Neural cell (in vitro differentiated cells): ENCODE results near the gene PIGP.

Experiments
- EP300 ChIP-seq: fragments of 450-650 bp; conservative IDR thresholded peaks from 2 replicates; pipeline ENCODE4 v1.6.1; 2014; ENCODE audit warnings: antibody characterized with exemption, mild to moderate bottlenecking, moderate library complexity; ENCODE audit not compliant: poor library complexity, severe bottlenecking
- EZH2 ChIP-seq: fragments of 200-600, 300-800 bp; shearing (Covaris generic), sonication (generic); IDR thresholded peaks from 2 replicates; pipeline ENCODE4 v1.6.1; 2014; ENCODE audit warnings: antibody characterized with exemption, low read length, borderline replicate concordance, mild to moderate bottlenecking; ENCODE audit not compliant: insufficient read depth, poor library complexity, severe bottlenecking
- POLR2AphosphoS5 ChIP-seq: IDR thresholded peaks from 2 replicates; pipeline ENCODE4 v1.6.1; 2012
- RAD21 ChIP-seq: fragments of 450-650 bp; conservative IDR thresholded peaks from 2 replicates; pipeline ENCODE4 v1.6.1; 2014; ENCODE audit warnings: antibody characterized with exemption, mild to moderate bottlenecking, moderate library complexity
- TAF1 ChIP-seq: IDR thresholded peaks from 2 replicates; pipeline ENCODE4 v1.6.1; 2012; ENCODE audit warnings: low read depth
- TF ChIP-seq, protein P1 (sequence below): fragments of 450-650 bp; IDR thresholded peaks from 2 replicates; pipeline ENCODE4 v1.5.1; 2014; ENCODE audit warnings: antibody characterized with exemption, mild to moderate bottlenecking, moderate library complexity; ENCODE audit not compliant: poor library complexity, severe bottlenecking

- TF ChIP-seq TAF1 (no peak), RAD21 (no peak), POLR2AphosphoS5 (no peak), EZH2 (no peak), EP300 (no peak)
- TF ChIP-seq, protein P1, sequence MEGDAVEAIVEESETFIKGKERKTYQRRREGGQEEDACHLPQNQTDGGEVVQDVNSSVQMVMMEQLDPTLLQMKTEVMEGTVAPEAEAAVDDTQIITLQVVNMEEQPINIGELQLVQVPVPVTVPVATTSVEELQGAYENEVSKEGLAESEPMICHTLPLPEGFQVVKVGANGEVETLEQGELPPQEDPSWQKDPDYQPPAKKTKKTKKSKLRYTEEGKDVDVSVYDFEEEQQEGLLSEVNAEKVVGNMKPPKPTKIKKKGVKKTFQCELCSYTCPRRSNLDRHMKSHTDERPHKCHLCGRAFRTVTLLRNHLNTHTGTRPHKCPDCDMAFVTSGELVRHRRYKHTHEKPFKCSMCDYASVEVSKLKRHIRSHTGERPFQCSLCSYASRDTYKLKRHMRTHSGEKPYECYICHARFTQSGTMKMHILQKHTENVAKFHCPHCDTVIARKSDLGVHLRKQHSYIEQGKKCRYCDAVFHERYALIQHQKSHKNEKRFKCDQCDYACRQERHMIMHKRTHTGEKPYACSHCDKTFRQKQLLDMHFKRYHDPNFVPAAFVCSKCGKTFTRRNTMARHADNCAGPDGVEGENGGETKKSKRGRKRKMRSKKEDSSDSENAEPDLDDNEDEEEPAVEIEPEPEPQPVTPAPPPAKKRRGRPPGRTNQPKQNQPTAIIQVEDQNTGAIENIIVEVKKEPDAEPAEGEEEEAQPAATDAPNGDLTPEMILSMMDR = no peak
These were observed 17.5 kb downstream of the PIGP start for GRCh38 chr21:37055271-37055855.
